HG02759 (cell line): ENCODE results near the gene ALKBH8.
"Not testable (repeated sequence)": the region's sequence is repeated elsewhere in the genome, so short reads cannot be mapped to it uniquely, and the experiment has no call there.

ENCODE experiments used
- ATAC-seq: cut with Tn5 transposase; IDR thresholded peaks from one replicate; pipeline ENCODE4 v1.9.1; 2021; ENCODE audit warnings: mild to moderate bottlenecking, moderate library complexity; ENCODE audit not compliant: unreplicated experiment

ALKBH8 gene

GRCh38 chr11:107508201-107508857, 57.2 kb downstream of the ALKBH8 start:
- no peak for ATAC-seq

GRCh38 chr11:107505647-107506225, 59.8 kb downstream of the ALKBH8 start:
- ATAC-seq: no peak

- no peak for ATAC-seq
Observed at GRCh38 chr11:107504981-107505380, 60.6 kb downstream of the ALKBH8 start.

GRCh38 chr11:107501713-107502112, 63.8 kb downstream of the ALKBH8 start:
- no peak for ATAC-seq

- ATAC-seq: not testable (repeated sequence)
Observed at GRCh38 chr11:107497371-107497770, 68.2 kb downstream of the ALKBH8 start.

DNA sequence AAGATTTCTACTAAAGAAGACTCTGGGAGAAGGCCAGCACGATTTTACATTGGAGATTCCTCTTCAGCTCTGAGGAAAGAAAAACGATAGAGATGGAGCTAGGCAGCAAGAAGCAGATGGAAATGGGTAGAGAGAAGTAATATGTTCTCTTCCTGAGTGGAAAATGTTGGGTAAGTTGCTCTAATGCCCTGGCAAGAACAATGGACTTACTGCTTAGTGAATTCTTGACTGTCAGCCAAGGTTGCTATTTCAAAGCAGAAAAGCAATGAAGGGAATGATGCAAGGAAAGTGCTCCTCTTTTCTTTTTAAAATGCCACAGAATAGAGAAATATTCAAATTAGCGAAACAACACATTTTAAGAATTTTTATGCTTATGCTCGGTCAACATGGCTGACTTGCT, 69.5 kb downstream of the ALKBH8 start:
- no peak for ATAC-seq

- no peak for ATAC-seq
Observed at GRCh38 chr11:107494055-107494454, 71.5 kb downstream of the ALKBH8 start.

- no peak for ATAC-seq
Observed at GRCh38 chr11:107493117-107493516, 72.4 kb downstream of the ALKBH8 start.

- ATAC-seq: no peak
Observed at GRCh38 chr11:107490836-107491235, 74.7 kb downstream of the ALKBH8 start.

DNA sequence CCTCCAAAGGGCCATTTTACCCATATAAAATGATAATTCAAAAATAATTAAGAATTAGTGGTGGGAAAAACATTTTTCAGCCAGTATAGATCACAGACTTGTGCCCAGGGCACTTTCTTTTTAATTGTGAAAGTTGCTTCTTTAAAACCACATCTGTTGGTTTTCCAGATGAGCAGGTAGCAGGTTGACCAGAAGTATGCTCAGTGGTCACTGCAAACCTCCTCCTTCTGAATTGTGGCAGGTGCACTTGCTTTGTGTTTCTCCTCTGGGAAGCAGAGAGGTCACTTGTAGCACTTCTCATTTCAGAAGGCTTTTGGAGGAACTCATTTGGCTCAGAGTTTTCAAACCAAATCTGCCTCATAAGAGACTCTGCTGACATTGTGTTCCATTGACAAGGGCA, 83.3 kb downstream of the ALKBH8 start:
- no peak for ATAC-seq

GRCh38 chr11:107478922-107479321, 86.6 kb downstream of the ALKBH8 start:
- ATAC-seq: no peak

DNA sequence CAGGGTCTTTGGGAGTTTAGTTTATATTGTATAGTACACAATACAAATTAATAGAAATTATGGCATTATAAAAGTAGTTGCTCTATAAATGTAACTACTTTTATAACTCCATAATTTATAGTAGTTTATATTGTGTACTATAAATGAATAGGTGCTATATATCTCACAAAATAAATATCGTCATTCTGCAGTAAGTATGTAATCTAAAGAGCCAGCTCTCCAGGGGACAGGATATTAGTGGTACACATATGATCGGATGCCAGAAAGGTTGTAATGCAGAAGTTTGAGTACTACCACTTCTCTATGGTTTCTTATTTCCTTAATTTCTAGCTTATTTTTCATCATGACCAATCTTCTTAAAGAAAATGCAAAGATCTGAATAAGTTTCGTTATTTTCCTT, 87.7 kb downstream of the ALKBH8 start:
- no peak for ATAC-seq

DNA sequence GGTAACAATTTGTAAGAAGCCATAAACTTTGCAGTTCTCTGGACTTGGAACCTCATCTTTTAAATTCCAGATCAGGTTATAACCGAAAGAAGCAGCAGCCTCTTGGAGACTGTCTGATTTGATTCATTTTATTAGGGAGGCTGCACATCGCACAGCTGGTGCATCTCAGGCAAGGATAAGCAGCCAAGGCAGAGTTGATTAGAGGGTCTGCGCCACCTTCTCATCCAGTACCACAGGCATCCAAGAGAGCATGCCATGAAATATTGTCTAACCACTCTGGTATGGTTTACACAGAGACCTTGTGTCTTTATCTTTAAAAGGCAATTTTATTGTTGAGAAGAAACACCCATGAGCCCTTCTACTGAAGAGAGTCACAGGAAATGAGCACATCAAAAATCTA, 91.7 kb downstream of the ALKBH8 start:
- no peak for ATAC-seq

- no peak for ATAC-seq
Observed at GRCh38 chr11:107472966-107473365, 92.6 kb downstream of the ALKBH8 start.

DNA sequence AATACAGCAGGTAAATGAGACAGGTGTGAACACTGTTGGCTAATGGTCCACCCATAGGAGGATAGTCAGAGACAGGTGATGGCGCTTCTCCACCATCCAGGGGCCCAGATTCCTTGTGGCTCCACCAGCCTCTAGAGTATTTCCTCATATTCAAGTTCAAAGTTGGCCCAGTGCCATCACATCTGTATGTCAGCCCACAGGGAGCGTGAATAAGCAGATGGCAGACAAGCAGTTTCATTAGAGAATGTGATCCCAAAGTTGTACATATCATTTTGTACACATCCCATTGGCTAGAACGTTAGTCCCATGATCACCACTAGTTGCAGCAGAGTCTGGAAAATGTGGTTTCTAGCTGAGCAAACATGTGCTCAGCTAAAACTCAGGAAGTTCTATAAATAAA, 96.9 kb downstream of the ALKBH8 start:
- ATAC-seq: no peak

GRCh38 chr11:107467696-107468095, 97.8 kb downstream of the ALKBH8 start:
- no peak for ATAC-seq

DNA sequence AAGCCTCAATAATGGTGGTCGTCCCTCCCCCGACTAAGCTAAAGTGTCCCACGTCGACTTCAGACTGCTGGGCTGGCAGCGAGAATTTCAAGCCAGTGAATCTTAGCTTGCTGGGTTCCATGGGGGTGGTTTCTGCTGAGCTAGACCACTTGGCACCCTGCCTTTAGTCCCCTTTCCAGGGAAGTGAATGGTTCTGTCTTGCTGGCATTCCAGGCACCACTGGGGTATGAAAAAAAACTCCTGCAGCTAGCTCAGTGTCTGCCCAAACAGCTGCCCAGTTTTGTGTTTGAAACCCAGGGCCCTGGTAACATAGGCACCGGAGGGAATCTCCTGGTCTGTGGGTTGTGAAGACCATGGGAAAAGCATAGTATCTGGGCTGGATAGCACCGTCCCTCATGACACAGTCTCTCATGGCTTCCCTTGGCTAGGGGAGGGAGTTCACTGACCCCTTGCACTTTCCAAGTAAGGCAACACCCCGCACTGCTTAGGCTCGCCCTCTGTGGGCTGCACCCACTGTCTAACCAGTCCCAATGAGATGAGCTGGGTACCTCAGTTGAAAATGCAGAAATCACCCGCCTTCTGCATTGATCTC, 99.2 kb downstream of the ALKBH8 start:
- not testable (repeated sequence) for ATAC-seq

DNA sequence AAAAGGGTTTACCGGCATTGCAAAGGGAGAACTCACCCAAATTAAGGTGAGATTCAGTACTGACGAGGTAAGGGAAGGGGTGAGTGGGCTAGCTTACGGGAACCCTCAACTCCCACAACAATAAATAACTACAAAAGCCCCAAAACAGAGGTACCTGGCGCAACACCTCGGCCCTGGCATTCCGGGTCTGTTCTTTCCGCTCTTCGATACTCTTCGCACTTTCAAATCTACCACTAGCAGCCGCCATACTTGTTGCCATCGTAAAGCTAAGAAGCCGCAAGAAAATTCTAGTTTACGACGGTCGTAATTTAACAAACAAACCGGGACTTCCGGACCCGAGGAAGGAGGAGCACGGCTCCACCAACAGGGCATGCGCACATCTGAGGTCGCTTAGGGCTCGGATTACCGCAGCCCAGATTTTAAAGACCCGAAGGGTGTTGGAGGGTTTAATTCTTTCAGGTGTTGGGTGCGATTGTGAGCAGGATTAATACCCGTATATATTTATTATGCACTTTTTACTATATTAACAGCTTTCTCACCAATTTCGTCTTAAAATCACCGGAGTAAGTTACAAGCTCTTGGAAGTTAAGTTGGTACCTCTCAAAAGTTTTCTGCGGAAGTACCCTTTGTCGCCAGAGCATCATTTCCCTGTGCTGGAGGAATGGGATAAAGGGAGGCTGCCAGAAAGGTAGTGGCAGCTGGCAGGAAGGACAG, 107.8 kb downstream of the ALKBH8 start, which contains the start of gene CWF19L2:
TSS of gene CWF19L2 (minus strand) at position 268 of the 714 bp plus-strand sequence. CDS start at position 259, 9 bp downstream.
- ATAC-seq: peak; percentile 99

DNA sequence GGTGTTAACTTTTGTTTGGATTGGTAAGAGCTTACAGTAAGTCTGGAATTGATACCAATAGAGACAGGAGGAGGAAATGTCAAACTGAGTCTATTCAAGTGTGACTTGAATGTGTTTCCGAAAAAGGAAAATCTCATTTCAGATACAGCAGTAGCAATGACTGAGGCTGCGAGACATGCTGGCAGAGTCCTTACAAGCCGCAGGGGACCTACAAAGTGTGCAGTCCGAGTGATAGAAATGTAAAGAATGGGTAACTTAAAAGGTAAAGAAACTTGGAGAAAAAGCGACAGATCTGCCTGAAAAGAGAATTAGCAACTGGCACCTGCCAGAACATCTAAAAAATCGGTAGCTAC, 108.4 kb downstream of the ALKBH8 start:
- ATAC-seq: peak; percentile 42

DNA sequence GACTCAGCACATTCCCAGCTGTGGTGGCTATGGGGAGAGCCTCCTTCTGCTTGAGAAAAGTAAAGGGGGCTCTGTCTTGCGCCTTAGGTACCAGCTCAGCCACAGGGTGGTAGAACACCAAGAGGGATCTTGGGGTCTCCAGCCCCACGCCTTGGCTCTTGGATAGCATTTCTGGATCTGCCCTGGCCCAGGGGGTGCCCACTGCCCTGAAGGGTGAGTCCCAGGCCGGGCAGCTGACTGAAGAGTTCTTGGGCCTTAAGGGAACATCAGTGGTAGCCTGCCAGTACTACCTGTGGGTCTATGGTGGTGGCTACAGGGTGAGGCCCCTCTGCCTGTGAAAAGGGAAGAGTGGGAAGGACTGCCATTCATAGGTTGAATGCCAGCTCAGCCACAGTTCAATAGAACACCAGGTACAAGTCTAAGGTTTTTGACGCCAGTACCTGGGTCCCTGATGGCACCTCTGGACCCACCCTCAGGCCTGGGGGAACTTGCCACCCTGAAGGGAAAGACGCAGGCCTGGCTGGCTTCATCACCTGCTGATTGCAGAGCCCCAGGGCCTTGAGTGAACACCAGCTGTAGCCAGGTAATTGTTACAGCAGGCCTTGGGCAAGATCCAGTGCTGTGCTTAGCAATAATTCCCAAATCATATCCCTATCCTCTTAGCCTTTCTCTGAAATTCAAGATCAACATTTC, 111.8 kb downstream of the ALKBH8 start:
- no peak for ATAC-seq
